Activated B cell treated with CpG ODN at 0.5 μM for 24 hours (primary cell): ENCODE measurements around the gene VPS35L. TPM values are rescaled to one million over a fixed set of nuclear protein-coding genes. Genes with fewer than 3 reads are reported as not detected.
A peak's percentile ranks its signal among the peaks of the same experiment; 100 is the strongest.

ENCODE experiments used
- ATAC-seq: fragments of 200-7000 bp; cut with Tn5 transposase; one replicate; pipeline ENCODE4 v1.10.0; 2021; ENCODE audit warnings: low read depth, mild to moderate bottlenecking, moderate library complexity
- CTCF ChIA-PET: fragments of 350-600 bp; sonication (Branson Sonifier 250); formaldehyde crosslinking; loops from one replicate; lab custom pipeline; 2021; ENCODE audit warnings: antibody characterized with exemption; lab: Charles Lee
- POLR2A ChIA-PET: fragments of 350-600 bp; sonication (Branson Sonifier 250); formaldehyde crosslinking; loops from one replicate; lab custom pipeline; 2021; ENCODE audit warnings: antibody characterized with exemption; lab: Charles Lee
- DNase-seq: peaks from one replicate; pipeline ENCODE4 v3.0.0; 2022
- H3K27ac Mint-ChIP-seq: one replicate; pipeline ENCODE4 v1.8.0; 2020; ENCODE audit warnings: mixed read lengths
- H3K27me3 Mint-ChIP-seq: one replicate; pipeline ENCODE4 v1.8.0; 2021; ENCODE audit warnings: mixed read lengths
- H3K36me3 Mint-ChIP-seq: one replicate; pipeline ENCODE4 v1.8.0; 2021; ENCODE audit warnings: low read depth, mixed read lengths
- H3K4me1 Mint-ChIP-seq: one replicate; pipeline ENCODE4 v1.8.0; 2021; ENCODE audit warnings: mixed read lengths
- H3K4me3 Mint-ChIP-seq: one replicate; pipeline ENCODE4 v1.8.0; 2020; ENCODE audit warnings: mild to moderate bottlenecking, mixed read lengths
- H3K9me3 Mint-ChIP-seq: one replicate; pipeline ENCODE4 v1.8.0; 2020; ENCODE audit warnings: mixed read lengths
- CTCF ChIP-seq: fragments of 200-600 bp; IDR thresholded peaks from one replicate; pipeline ENCODE4 v1.8.0; 2022; ENCODE audit warnings: antibody characterized with exemption, mild to moderate bottlenecking
- intact Hi-C: fragments of 100-400 bp; cut with micrococcal nuclease; formaldehyde crosslinking; loops from one replicate; pipeline ENCODE4 v1.15.1; 2024
- total RNA-seq: library from RNA; stranded (reverse); gene quantifications from 2 replicates; pipeline ENCODE4 v1.2.3, GENCODE V29; 2022

Gene VPS35L
- total RNA-seq, 1 donor from 2014 or later = 66.0 TPM

GRCh38 chr16:19513377-19514053, 42.0 kb upstream of the VPS35L start:
- peak overlapping the region; percentile 72 for H3K4me3 Mint-ChIP-seq
- H3K4me1 Mint-ChIP-seq = peaks cover 20% of the 10 kb centered on the region
- intact Hi-C loops = loop anchor here (1.0 kb wide), 1 partner anchor 8 kb away; no protein-coding TSS in a partner anchor
- ATAC-seq (no peak), DNase-seq (no peak)
- H3K27me3 Mint-ChIP-seq = no peaks in the 10 kb centered on the region
- TF ChIP-seq CTCF = no peak
- peaks cover 52% of the 10 kb centered on the region for H3K36me3 Mint-ChIP-seq
- POLR2A ChIA-PET = interaction anchor here (0.8 to 1.7 kb wide), 2 partner anchors 42 to 303 kb away, joined by 3 read pairs; no protein-coding TSS in a partner anchor
- peak overlapping the region; percentile 27 for H3K27ac Mint-ChIP-seq
- CTCF ChIA-PET = interaction anchor here (0.8 kb wide), 1 partner anchor 11 kb away, joined by 3 read pairs; the partner anchor contains the start of gene CCP110
- H3K9me3 Mint-ChIP-seq = no peaks in the 10 kb centered on the region

DNA sequence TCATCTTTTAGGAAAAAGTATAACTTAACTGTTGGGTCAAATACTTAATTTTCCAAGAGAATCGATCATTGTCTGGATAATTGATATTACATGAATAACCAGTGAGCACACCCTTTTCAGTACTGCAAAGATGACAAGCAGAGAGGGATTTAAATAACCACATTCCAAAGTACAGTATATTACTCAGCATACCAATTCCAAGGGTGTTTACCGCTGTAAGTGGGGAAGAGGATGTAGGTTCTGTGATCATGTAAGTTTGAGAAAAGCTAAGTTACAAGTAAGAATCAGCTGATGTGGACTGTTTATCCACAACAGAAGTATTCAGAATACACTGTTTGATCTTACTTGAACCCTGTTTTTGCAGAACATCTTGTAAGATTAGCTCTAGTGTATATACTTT, 39.7 kb upstream of the VPS35L start:
- no peak for ATAC-seq
- no peak overlapping the region for H3K27ac Mint-ChIP-seq
- H3K9me3 Mint-ChIP-seq = no peaks in the 10 kb centered on the region
- H3K27me3 Mint-ChIP-seq = no peaks in the 10 kb centered on the region
- peaks cover 44% of the 10 kb centered on the region for H3K36me3 Mint-ChIP-seq
- H3K4me3 Mint-ChIP-seq = no peak overlapping the region
- DNase-seq = no peak
- ChIA-PET POLR2A (interaction anchor here (0.7 kb wide), 1 partner anchor 32 kb away, joined by 3 read pairs; no protein-coding TSS in a partner anchor), CTCF (no interaction called here)
- TF ChIP-seq CTCF = no peak
- H3K4me1 Mint-ChIP-seq = peaks cover 30% of the 10 kb centered on the region
- intact Hi-C loops = no loop called here

DNA sequence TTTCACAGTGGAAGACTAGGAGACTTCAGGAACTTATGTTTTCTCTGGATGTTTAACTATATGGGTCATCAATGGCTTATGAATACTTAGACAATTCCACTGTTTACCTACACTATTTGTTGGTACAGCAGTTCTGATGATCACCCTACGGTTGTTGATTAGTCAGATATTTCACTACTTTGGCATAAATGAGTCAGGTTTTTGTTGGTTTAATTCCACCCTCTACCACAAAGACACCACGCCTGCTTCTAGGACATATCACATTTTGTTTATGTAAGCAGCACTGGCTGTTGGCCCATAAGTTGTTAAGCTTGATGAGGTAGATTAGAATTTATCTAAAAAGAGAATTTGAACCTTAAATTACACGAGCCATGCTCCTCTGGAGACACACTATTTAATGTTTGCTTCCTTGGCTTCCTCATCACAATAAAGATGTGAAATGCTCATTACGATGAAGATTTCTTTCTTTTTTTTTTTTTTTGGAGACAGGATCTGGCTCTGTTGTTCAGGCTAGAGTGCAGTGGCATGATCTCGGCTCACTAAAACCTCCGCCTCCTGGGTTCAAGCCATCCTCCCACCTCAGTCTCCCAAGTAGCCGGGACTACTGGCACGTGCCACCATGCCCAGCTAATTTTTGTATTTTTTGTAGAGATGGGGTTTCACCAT, 37.9 kb upstream of the VPS35L start:
- no peaks in the 10 kb centered on the region for H3K27me3 Mint-ChIP-seq
- no peaks in the 10 kb centered on the region for H3K9me3 Mint-ChIP-seq
- peaks cover 39% of the 10 kb centered on the region for H3K36me3 Mint-ChIP-seq
- no peak overlapping the region for H3K27ac Mint-ChIP-seq
- DNase-seq (no peak), ATAC-seq (no peak)
- ChIA-PET POLR2A (no interaction called here), CTCF (interaction anchor here (2.5 kb wide), 1 partner anchor 14 kb away, joined by 5 read pairs; no protein-coding TSS in a partner anchor)
- H3K4me3 Mint-ChIP-seq = no peak overlapping the region
- H3K4me1 Mint-ChIP-seq = peaks cover 36% of the 10 kb centered on the region
- no peak for TF ChIP-seq CTCF
- intact Hi-C loops = no loop called here

GRCh38 chr16:19518388-19518787, 37.1 kb upstream of the VPS35L start:
- no peaks in the 10 kb centered on the region for H3K27me3 Mint-ChIP-seq

More at GRCh38 chr16:19518388-19518787, 37.1 kb upstream of the VPS35L start:
- no peak overlapping the region for H3K4me3 Mint-ChIP-seq
- intact Hi-C loops = no loop called here
- ChIA-PET CTCF (interaction anchor here (2.5 kb wide), 1 partner anchor 14 kb away, joined by 5 read pairs; no protein-coding TSS in a partner anchor), POLR2A (no interaction called here)
- H3K9me3 Mint-ChIP-seq = no peaks in the 10 kb centered on the region
- H3K4me1 Mint-ChIP-seq = peaks cover 33% of the 10 kb centered on the region
- no peak for DNase-seq
- no peak for TF ChIP-seq CTCF
- peaks cover 35% of the 10 kb centered on the region for H3K36me3 Mint-ChIP-seq
- ATAC-seq = no peak
- H3K27ac Mint-ChIP-seq = no peak overlapping the region
